Tibial nerve (tissue), 4 donors: Measurements from ENCODE around the gene VSIG8. TPM values are rescaled to one million over a fixed set of nuclear protein-coding genes. Genes with fewer than 3 reads are reported as not detected.

Experiments
- DNase-seq, 2 donors: peaks; one replicate each; pipeline ENCODE4 v3.0.0-alpha.2; 2019; ENCODE audit warnings: low spot score in 2 of 2
- H3K27ac ChIP-seq, 4 donors: fragments of 200-600 bp; sonication (generic) in 3 of 4; one replicate each; pipeline ENCODE4 v1.5.1; 2017 to 2019; ENCODE audit warnings: mild to moderate bottlenecking in 1 of 4
- H3K27me3 ChIP-seq, 2 donors: fragments of 200-600 bp; sonication (generic) in 1 of 2; one replicate each; pipeline versions ENCODE4 v1.5.1 to v1.6.0; 2017 to 2019
- H3K36me3 ChIP-seq, 3 donors: fragments of 200-600 bp; sonication (generic); one replicate each; pipeline ENCODE4 v1.5.1; 2018 to 2019
- H3K4me1 ChIP-seq, 4 donors: fragments of 200-600 bp; sonication (generic) in 3 of 4; one replicate each; pipeline ENCODE4 v1.5.1; 2017 to 2019
- H3K4me3 ChIP-seq, 4 donors: fragments of 200-600 bp; sonication (generic) in 3 of 4; one replicate each; pipeline ENCODE4 v1.5.1; 2017 to 2019; ENCODE audit warnings: mild to moderate bottlenecking in 1 of 4, moderate library complexity in 1 of 4
- H3K9me3 ChIP-seq, 4 donors: fragments of 200-600 bp; sonication (generic) in 3 of 4; one replicate each; pipeline ENCODE4 v1.5.1; 2017 to 2019
- CTCF ChIP-seq, 5 experiments: fragments of 200-600 bp in 3 of 5; fragments of 450-650 bp in 2 of 5; sonication (generic) in 3 of 5; IDR thresholded peaks; one replicate each; pipeline ENCODE4 v1.5.1; 2016 to 2019; ENCODE audit warnings: antibody characterized with exemption in 5 of 5, mild to moderate bottlenecking in 3 of 5, moderate library complexity in 2 of 5
- EP300 ChIP-seq, 2 donors: sonication (generic); formaldehyde crosslinking; IDR thresholded peaks; one replicate each; pipeline ENCODE4 v1.6.1; 2017; ENCODE audit warnings: antibody characterized with exemption in 2 of 2, mild to moderate bottlenecking in 1 of 2
- POLR2A ChIP-seq, 2 donors: fragments of 450-650 bp; IDR thresholded peaks; one replicate each; pipeline ENCODE4 v1.6.1; 2017; ENCODE audit warnings: antibody characterized with exemption in 2 of 2, mild to moderate bottlenecking in 2 of 2, moderate library complexity in 2 of 2
- WGBS, 2 donors: methylation state at CpG; one replicate each; pipeline ENCODE4 v1.1.5; 2018; 5-methylcytosine and 5-hydroxymethylcytosine counted together
- total RNA-seq, 4 donors: library from RNA; depleted of rRNA; stranded (reverse); fragments of >200 nt; gene quantifications; one replicate each; pipeline ENCODE4 v1.1.0, GENCODE V29; 2016

VSIG8 gene
- total RNA-seq, 4 donors from 2014 or later: 0.20 TPM; not detected in 3

- Histone ChIP-seq H3K27ac (no peak overlapping the region), H3K4me1 (peaks cover 0 to 8% (median 0%) of the 10 kb centered on the region in 4 donors), H3K9me3 (no peaks in the 10 kb centered on the region), H3K4me3 (no peak overlapping the region), H3K27me3 (no peaks in the 10 kb centered on the region), H3K36me3 (peaks cover 0 to under 1% (median 0%) of the 10 kb centered on the region in 3 donors)
- TF ChIP-seq EP300 (IDR thresholded peaks at IDR 0.05) (no peak), POLR2A (IDR thresholded peaks at IDR 0.05) (no peak), CTCF (IDR thresholded peaks at IDR 0.05) (no peak)
- no peak for DNase-seq
- 89 to 93% methylated on average over 3 of the region's 3 CpGs for WGBS, 2 donors
Observed at GRCh38 chr1:159879136-159879535, 16.7 kb upstream of the VSIG8 start.

- Histone ChIP-seq H3K4me3 (no peak overlapping the region), H3K9me3 (no peaks in the 10 kb centered on the region), H3K27me3 (no peaks in the 10 kb centered on the region), H3K27ac (no peak overlapping the region), H3K36me3 (no peaks in the 10 kb centered on the region), H3K4me1 (peaks cover 0 to 8% (median 0%) of the 10 kb centered on the region in 4 donors)
- no peak for DNase-seq
- TF ChIP-seq EP300 (IDR thresholded peaks at IDR 0.05) (no peak), POLR2A (IDR thresholded peaks at IDR 0.05) (no peak), CTCF (IDR thresholded peaks at IDR 0.05) (no peak)
- 95 to 98% methylated on average over 6 of the region's 6 CpGs for WGBS, 2 donors
Observed at GRCh38 chr1:159877695-159878444, 15.4 kb upstream of the VSIG8 start.

GRCh38 chr1:159873530-159874143 lies 11.2 kb upstream of the VSIG8 start:
- Histone ChIP-seq H3K4me3 (no peak overlapping the region), H3K27ac (no peak overlapping the region), H3K9me3 (no peaks in the 10 kb centered on the region), H3K27me3 (no peaks in the 10 kb centered on the region), H3K36me3 (no peaks in the 10 kb centered on the region), H3K4me1 (no peaks in the 10 kb centered on the region)
- no peak for TF ChIP-seq EP300 (IDR thresholded peaks at IDR 0.05)
- TF ChIP-seq POLR2A (IDR thresholded peaks at IDR 0.05): no peak
- no peak for TF ChIP-seq CTCF (IDR thresholded peaks at IDR 0.05)
- WGBS, 2 donors: 90 to 91% methylated on average over 4 of the region's 4 CpGs
- no peak for DNase-seq

- 81 to 87% methylated on average over 15 of the region's 15 CpGs for WGBS, 2 donors
- TF ChIP-seq POLR2A (IDR thresholded peaks at IDR 0.05) (no peak), CTCF (IDR thresholded peaks at IDR 0.05) (no peak), EP300 (IDR thresholded peaks at IDR 0.05) (no peak)
- Histone ChIP-seq H3K27me3 (no peaks in the 10 kb centered on the region), H3K9me3 (no peaks in the 10 kb centered on the region), H3K4me3 (no peak overlapping the region), H3K4me1 (peaks cover 0 to 7% (median under 1%) of the 10 kb centered on the region in 4 donors), H3K36me3 (no peaks in the 10 kb centered on the region), H3K27ac (no peak overlapping the region)
- DNase-seq: no peak
Observed at GRCh38 chr1:159872891-159873290, 10.4 kb upstream of the VSIG8 start.

- Histone ChIP-seq H3K36me3 (no peaks in the 10 kb centered on the region), H3K4me1 (peaks cover 0 to 10% (median 3%) of the 10 kb centered on the region in 4 donors), H3K27me3 (no peaks in the 10 kb centered on the region), H3K27ac (no peak overlapping the region), H3K9me3 (no peaks in the 10 kb centered on the region), H3K4me3 (no peak overlapping the region)
- WGBS, 2 donors: 85 to 95% methylated on average over 5 of the region's 5 CpGs
- TF ChIP-seq POLR2A (IDR thresholded peaks at IDR 0.05) (no peak), CTCF (IDR thresholded peaks at IDR 0.05) (no peak), EP300 (IDR thresholded peaks at IDR 0.05) (no peak)
- DNase-seq: no peak
Observed at GRCh38 chr1:159870704-159871103, 8.2 kb upstream of the VSIG8 start.
